ENCODE measurements around the gene MYO1D. TPM values are rescaled to one million over a fixed set of nuclear protein-coding genes. Genes with fewer than 3 reads are reported as not detected.

MYO1D gene
- total and polyA plus RNA-seq, 2 experiments from 2014 or later: 34.3 to 43.7 TPM

GRCh38 chr17:32493976-32494513 is 382.9 kb downstream of the MYO1D start:
- peaks cover 27% of the 10 kb centered on the region for H3K4me1 ChIP-seq (ENCODE audit: low read depth)

GRCh38 chr17:32493571-32493970 is 383.4 kb downstream of the MYO1D start:
- Histone ChIP-seq H3K27ac (no peak overlapping the region), H3K4me3 (no peak overlapping the region), H3K9me3 (ENCODE audit: low read depth) (no peaks in the 10 kb centered on the region), H3K4me1 (ENCODE audit: low read depth) (peaks cover 24% of the 10 kb centered on the region), H3K27me3 (no peaks in the 10 kb centered on the region), H3K36me3 (no peaks in the 10 kb centered on the region)
- no peak for TF ChIP-seq CTCF (IDR thresholded peaks at IDR 0.05; ENCODE audit: low read depth, low read length)
- DNase-seq (ENCODE audit: low read depth in 1 of 2, low spot score in 1 of 2): no peak

More at GRCh38 chr17:32493976-32494513, 382.9 kb downstream of the MYO1D start:
- Histone ChIP-seq H3K36me3 (no peaks in the 10 kb centered on the region), H3K4me3 (no peak overlapping the region), H3K27me3 (no peaks in the 10 kb centered on the region), H3K9me3 (ENCODE audit: low read depth) (no peaks in the 10 kb centered on the region), H3K27ac (no peak overlapping the region)
- no peak for TF ChIP-seq CTCF (IDR thresholded peaks at IDR 0.05; ENCODE audit: low read depth, low read length)
- DNase-seq (ENCODE audit: low read depth in 1 of 2, low spot score in 1 of 2): no peak

- H3K27me3 ChIP-seq: no peaks in the 10 kb centered on the region
- TF ChIP-seq CTCF (IDR thresholded peaks at IDR 0.05; ENCODE audit: low read depth, low read length): no peak
- no peak for DNase-seq (ENCODE audit: low read depth in 1 of 2, low spot score in 1 of 2)
- H3K9me3 ChIP-seq (ENCODE audit: low read depth): no peaks in the 10 kb centered on the region
- no peak overlapping the region for H3K4me3 ChIP-seq
- no peak overlapping the region for H3K27ac ChIP-seq
- H3K36me3 ChIP-seq: no peaks in the 10 kb centered on the region
- H3K4me1 ChIP-seq (ENCODE audit: low read depth): peaks cover 24% of the 10 kb centered on the region
Measured at GRCh38 chr17:32492648-32493289, 384.2 kb downstream of the MYO1D start.

- H3K27ac ChIP-seq: no peak overlapping the region
- TF ChIP-seq CTCF (IDR thresholded peaks at IDR 0.05; ENCODE audit: low read depth, low read length): no peak
Measured at GRCh38 chr17:32492264-32492589, 384.7 kb downstream of the MYO1D start.

GRCh38 chr17:32491371-32492263 is 385.3 kb downstream of the MYO1D start:
- H3K27me3 ChIP-seq: no peaks in the 10 kb centered on the region
- H3K9me3 ChIP-seq (ENCODE audit: low read depth): no peaks in the 10 kb centered on the region
- no peak overlapping the region for H3K4me3 ChIP-seq
- H3K36me3 ChIP-seq: no peaks in the 10 kb centered on the region
- peaks cover 21% of the 10 kb centered on the region for H3K4me1 ChIP-seq (ENCODE audit: low read depth)
- H3K27ac ChIP-seq: no peak overlapping the region
- DNase-seq (ENCODE audit: low read depth in 1 of 2, low spot score in 1 of 2): no peak
- TF ChIP-seq CTCF (IDR thresholded peaks at IDR 0.05; ENCODE audit: low read depth, low read length): no peak

More at GRCh38 chr17:32492264-32492589, 384.7 kb downstream of the MYO1D start:
- Histone ChIP-seq H3K4me3 (no peak overlapping the region), H3K36me3 (no peaks in the 10 kb centered on the region), H3K4me1 (ENCODE audit: low read depth) (peaks cover 26% of the 10 kb centered on the region), H3K9me3 (ENCODE audit: low read depth) (no peaks in the 10 kb centered on the region), H3K27me3 (no peaks in the 10 kb centered on the region)
- no peak for DNase-seq (ENCODE audit: low read depth in 1 of 2, low spot score in 1 of 2)
